Putamen (tissue), 1 donor: ENCODE results near the gene LAMP5.

ENCODE experiments used
- DNase-seq: peaks from one replicate; pipeline ENCODE4 v3.0.0-alpha.2; 2016; ENCODE audit warnings: low spot score

The LAMP5 gene

GRCh38 chr20:9501473-9501872, 12.9 kb upstream of the LAMP5 start:
- DNase-seq, result no peak

DNA sequence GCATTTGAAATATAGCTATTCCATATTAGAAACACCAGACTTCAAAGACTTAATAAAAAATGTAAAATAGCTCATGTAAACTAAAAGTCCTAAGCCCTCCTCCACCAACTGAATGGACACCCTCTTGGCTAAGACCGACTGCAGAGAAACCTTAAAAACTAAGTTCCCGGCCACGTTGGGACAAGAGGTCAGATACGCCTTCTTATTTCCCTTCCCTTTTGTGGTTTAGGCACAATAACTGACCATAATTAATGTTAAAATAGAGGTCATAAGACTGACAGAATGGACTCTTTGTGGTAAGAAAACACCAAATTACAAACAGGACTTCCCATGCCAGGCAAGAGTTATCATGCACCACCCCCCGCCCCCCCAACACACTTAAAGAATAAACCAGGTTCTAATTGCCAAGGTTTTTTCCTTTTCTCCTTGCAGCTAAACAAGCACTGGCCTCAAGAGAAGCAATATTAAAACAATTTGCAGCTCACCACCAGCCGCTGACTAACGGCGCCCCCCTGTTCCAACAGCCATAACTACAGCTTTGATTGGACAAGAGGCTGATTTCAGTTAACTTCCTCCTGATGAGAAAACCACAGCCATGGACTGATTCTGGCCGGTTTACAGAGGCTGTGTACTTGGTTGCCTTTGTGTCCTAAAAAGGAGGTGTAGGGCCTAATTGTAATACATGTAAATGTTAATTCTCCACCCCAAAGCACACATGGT, 10.7 kb upstream of the LAMP5 start:
- no peak for DNase-seq

GRCh38 chr20:9506280-9506821, 8.0 kb upstream of the LAMP5 start:
- DNase-seq, result no peak

- no peak for DNase-seq
These were observed 7.4 kb upstream of the LAMP5 start for GRCh38 chr20:9506964-9507369.

DNA sequence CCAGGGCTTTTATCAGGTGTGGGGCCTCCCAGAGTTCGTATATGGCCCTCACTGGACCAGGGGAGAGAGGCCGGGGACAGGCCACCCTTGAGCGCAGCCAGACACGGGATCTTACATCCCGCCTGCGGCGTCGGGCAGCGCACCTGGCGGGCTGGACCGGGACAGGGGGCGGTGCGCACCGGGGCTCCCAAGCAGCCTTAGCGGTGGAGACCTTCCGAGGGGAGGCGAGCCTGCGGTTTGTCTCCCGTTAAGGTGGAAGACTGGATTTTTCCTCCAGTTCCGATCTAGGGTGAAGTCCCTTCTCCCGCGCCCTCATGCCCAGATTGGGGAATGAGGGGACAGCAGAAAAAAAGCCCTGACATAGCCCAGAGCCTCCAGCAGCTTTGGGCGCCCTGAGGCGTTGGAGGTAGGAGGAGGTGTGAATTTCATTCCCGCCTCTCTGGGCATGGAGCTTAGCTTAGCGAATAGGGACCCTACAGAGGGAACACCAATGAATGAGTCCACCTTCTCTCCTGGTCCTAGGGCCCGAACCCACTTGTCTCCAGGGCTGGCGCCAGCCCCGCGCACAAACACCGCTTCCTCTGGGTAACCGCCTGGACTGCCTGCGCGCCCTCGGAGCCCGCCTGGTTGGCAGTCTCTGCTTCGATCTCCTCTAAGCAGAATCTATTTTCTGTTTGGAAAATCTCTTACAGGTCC, 6.7 kb upstream of the LAMP5 start:
- no peak for DNase-seq

DNA sequence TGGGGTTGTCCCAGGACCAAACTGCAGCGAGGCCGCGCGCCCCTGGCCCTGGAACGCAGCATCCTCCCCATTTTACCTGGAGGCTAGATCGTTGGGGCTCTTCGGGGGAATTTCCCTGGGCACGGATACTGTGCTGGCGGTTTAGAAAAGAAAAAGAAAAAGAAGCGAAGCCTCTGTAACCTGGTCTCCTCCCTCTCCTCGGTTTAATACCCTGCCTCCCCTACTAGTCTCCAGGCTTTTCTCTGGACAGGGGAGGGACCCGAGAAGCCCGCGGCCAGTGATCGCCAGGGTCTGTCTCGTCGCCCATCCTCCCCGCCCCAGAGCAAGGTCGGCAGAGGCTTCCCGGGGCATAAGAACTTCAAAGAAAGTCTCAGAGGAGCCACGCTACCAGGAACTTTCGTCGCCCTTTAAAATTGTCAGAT, 6.1 kb upstream of the LAMP5 start:
- no peak for DNase-seq

GRCh38 chr20:9508696-9509178, 5.7 kb upstream of the LAMP5 start:
- DNase-seq, result no peak

DNA sequence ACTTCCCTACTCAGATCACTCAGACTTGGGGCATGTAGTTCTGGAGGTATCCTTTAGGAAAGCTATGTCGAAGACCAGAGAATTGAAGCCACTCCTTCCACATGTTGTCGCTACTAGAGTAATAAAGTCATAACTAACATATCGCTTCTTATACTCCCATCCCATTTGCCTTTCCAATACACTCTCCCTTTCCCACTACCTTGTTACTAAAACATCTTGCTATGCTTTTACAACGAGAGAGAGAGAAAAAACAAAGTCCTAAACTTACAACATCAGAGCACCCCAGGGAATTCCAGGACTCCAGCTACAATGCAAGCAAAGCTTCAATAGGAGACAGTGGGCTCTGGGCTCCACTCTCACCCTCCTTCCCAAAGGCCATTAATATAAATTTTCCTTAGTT, 5.1 kb upstream of the LAMP5 start:
- DNase-seq, result no peak

- DNase-seq, result no peak
These were observed 3.5 kb upstream of the LAMP5 start for GRCh38 chr20:9510911-9511310.

GRCh38 chr20:9514072-9514460, 324 bp upstream of the LAMP5 start:
- peak; percentile 60 for DNase-seq

DNA sequence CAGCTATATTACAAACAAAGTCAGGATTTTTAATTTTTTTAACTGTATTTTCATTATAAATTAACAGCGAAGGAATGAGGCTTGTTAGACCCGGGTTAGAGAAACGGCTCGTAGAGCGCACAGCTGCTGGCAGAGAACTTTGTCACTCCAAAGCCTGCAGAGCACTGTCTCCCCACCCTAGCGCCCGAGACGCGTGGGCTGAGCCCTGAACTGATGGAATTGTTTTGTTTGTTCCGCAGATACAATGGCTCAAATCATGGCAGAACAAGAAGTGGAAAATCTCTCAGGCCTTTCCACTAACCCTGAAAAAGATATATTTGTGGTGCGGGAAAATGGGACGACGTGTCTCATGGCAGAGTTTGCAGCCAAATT, 810 bp downstream of the LAMP5 start:
- no peak for DNase-seq

DNA sequence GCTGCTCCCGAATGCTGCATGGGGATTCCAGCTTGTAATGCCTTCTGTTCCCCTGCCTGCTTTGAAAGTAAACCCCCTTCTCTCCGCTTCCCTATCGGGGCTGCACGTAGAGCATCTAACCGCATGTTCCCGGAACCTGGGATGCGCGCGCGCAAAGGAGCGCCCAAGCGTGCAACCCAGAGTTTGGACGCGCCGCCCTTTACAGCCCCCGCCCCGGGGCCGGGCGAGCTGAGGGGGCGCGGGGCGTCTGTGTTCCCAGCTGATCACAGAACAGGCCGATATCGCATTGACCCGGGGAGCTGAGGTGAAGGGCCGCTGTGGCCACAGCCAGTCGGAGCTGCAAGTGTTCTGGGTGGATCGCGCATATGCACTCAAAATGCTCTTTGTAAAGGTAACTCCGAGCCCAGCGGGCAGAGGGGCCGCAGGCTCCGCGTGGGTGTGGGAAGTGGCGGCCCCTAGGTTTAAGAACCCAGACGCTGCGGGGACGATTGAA, 1.4 kb downstream of the LAMP5 start:
- DNase-seq, result no peak

- DNase-seq, result no peak
These were observed 2.0 kb downstream of the LAMP5 start for GRCh38 chr20:9516234-9516871.

GRCh38 chr20:9517297-9518162, 3.1 kb downstream of the LAMP5 start:
- DNase-seq, result no peak

DNA sequence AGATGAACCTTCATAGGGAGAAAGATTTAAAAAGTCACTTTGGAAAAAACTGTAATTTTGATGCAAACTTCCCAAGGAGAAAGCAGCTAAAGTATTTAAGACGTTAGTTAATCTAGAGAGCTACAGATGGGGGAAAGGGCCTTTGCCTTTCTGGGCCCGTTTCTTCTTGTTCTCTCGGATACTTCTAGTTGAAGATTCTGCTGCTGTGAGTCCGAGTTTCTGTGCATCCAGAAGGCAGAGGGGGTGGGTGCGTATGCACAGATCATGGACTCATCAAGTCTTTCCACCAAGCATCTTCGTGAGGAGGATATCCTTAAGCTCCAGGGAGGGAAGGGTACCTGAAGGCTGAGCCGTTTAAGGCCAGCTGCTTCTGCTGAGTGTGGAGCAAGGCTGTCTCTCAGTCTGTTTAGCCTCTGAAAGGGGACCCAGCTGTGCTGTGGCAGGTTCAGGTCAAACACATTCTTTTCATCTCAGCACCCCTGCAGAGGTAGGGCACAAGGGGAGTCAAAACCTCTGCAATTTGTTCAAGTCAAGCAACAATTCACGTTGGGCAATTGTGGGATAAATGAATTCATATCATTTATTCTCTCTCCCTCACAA, 4.3 kb downstream of the LAMP5 start:
- no peak for DNase-seq

- DNase-seq, result no peak
These were observed 5.7 kb downstream of the LAMP5 start for GRCh38 chr20:9520086-9520485.

DNA sequence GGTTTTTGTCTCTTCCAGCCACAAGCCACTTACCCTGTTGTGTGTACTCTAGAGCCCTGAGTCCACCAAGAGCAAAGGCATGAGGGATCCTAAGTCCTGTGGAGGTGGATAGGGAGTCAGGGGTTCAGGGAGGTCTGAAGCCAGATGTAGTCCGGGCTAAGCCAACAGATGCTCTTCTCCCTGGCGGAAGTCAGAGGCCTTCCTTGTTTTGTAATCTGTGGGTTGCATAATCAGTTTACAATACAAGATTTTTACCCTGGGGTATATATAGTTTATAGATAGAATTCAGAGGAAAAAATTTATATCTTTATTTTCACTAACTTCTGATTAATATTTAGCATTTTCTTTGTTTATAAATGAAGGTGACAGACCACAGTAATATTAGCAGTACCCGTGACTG, 9.2 kb downstream of the LAMP5 start:
- DNase-seq, result no peak

- DNase-seq, result no peak
These were observed 17.2 kb downstream of the LAMP5 start for GRCh38 chr20:9531581-9531980.

GRCh38 chr20:9532069-9532838, 17.9 kb downstream of the LAMP5 start:
- DNase-seq, result no peak

DNA sequence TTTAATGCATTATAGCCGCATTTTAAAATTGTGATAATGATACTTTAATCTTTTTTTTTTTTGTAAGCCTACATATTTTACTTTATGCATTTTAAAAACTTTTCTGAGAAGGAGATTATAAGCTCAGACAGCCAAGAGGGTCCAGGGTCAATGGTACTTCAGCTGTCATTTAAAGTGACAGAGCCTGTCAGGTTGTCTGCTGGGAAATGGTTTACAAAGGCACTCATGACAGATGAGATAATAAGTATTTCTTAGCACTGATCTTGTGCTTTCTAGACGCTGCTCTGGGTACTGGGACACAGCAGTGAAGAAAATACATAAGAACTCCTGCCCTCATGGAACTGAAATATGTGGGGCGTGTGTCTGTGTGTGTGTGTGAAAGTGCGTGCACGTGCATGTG, 19.6 kb downstream of the LAMP5 start:
- no peak for DNase-seq

GRCh38 chr20:9535449-9535848, 21.1 kb downstream of the LAMP5 start:
- no peak for DNase-seq
